PC-3 (cell line): ENCODE results near the gene CD2.

Experiments used
- CTCF ChIP-seq: fragments of 300-600 bp; sonication (generic); conservative IDR thresholded peaks from 2 replicates; pipeline ENCODE4 v1.5.1; 2017; ENCODE audit warnings: antibody characterized with exemption, low read depth, mild to moderate bottlenecking, low read length
- EZH2 ChIP-seq: fragments of 300-600 bp; sonication (generic); IDR thresholded peaks from one replicate; pipeline ENCODE4 v1.6.1; 2017; ENCODE audit warnings: antibody characterized with exemption, mild to moderate bottlenecking, low read length; ENCODE audit not compliant: unreplicated experiment

GRCh38 chr1:116722016-116722838, 32.0 kb upstream of the CD2 start:
- TF ChIP-seq CTCF: no peak
- no peak for TF ChIP-seq EZH2
